ENCODE data around the gene CSDE1. TPM values are rescaled to one million over a fixed set of nuclear protein-coding genes. Genes with fewer than 3 reads are reported as not detected.
A peak's percentile ranks its signal among the peaks of the same experiment; 100 is the strongest.

Gene CSDE1
- total and polyA plus RNA-seq, 2 experiments from 2014 or later = 161 to 802 TPM

DNA sequence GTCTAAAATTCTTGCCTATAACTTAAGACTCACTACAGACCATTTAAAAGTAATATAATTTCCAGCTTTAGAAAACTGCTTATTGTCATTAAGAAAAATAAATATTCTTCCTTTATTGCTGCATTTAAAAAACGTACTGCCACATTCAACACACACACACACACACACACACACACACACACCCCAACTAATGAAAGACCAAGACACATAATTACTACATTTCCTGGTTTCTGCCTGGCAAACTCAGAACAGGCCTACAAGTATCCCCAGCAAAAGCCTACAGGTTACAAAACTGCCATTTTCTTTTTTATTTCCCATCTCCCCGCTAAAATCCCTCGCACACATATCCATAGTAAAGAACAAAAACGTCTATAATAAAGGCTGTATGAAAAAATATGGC, 89.4 kb downstream of the CSDE1 start:
- Histone ChIP-seq H4K20me1 (ENCODE audit: insufficient read depth, poor library complexity, severe bottlenecking) (no peaks in the 10 kb centered on the region), H3K79me2 (peaks cover 6% of the 10 kb centered on the region), H3K27me3 (no peaks in the 10 kb centered on the region), H3K36me3 (replicated peaks; ENCODE audit: insufficient read depth, low read depth) (no peaks in the 10 kb centered on the region), H3K4me2 (peak overlapping the region; percentile 78), H3K9me2 (replicated peaks; ENCODE audit: insufficient read depth) (no peaks in the 10 kb centered on the region), H2AFZ (no peak overlapping the region), H3K9me3 (ENCODE audit: low read depth) (no peaks in the 10 kb centered on the region), H3K27ac (no peak overlapping the region), H3K4me1 (ENCODE audit: insufficient read depth) (no peaks in the 10 kb centered on the region), H3K4me3 (peak overlapping the region; percentile 88)
- DNase-seq (ENCODE audit: low spot score) = no peak
- WGBS (ENCODE audit: low lambda C conversion rate, missing lambda C conversion rate) = 75% methylated on average over 4 of the region's 4 CpGs
- no peak for TF ChIP-seq EZH2phosphoT487 (IDR thresholded peaks at IDR 0.05; ENCODE audit: low read depth, severe bottlenecking, unreplicated experiment)

DNA sequence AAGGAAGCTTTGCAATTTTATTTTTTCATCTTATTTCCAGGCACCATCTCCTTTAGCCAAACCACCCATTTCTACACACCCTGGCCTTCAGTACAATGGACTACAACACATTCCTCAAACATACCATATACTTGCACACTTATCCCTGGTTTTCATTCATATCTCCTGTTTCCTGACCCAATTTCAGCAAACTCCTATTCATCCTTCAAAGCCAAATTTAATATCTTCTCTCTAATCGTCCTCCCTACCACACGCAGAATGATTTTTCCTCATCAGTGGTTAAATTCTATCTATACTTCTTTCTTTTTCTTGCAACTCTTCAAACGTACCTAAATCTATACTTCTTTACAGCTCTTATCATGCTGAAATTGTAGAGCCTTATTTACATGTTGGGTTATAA, 90.8 kb downstream of the CSDE1 start:
- no peak overlapping the region for H3K4me2 ChIP-seq
- no peaks in the 10 kb centered on the region for H3K36me3 ChIP-seq (replicated peaks; ENCODE audit: insufficient read depth, low read depth)
- H3K27ac ChIP-seq = no peak overlapping the region
- H3K4me3 ChIP-seq = no peak overlapping the region
- no peaks in the 10 kb centered on the region for H3K9me3 ChIP-seq (ENCODE audit: low read depth)
- TF ChIP-seq EZH2phosphoT487 (IDR thresholded peaks at IDR 0.05; ENCODE audit: low read depth, severe bottlenecking, unreplicated experiment) (no peak), EZH2 (IDR thresholded peaks at IDR 0.05; ENCODE audit: borderline replicate concordance) (no peak)
- TF ChIP-seq, protein P1, sequence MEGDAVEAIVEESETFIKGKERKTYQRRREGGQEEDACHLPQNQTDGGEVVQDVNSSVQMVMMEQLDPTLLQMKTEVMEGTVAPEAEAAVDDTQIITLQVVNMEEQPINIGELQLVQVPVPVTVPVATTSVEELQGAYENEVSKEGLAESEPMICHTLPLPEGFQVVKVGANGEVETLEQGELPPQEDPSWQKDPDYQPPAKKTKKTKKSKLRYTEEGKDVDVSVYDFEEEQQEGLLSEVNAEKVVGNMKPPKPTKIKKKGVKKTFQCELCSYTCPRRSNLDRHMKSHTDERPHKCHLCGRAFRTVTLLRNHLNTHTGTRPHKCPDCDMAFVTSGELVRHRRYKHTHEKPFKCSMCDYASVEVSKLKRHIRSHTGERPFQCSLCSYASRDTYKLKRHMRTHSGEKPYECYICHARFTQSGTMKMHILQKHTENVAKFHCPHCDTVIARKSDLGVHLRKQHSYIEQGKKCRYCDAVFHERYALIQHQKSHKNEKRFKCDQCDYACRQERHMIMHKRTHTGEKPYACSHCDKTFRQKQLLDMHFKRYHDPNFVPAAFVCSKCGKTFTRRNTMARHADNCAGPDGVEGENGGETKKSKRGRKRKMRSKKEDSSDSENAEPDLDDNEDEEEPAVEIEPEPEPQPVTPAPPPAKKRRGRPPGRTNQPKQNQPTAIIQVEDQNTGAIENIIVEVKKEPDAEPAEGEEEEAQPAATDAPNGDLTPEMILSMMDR (IDR thresholded peaks at IDR 0.05; ENCODE audit: poor library complexity) = no peak
- H3K9me2 ChIP-seq (replicated peaks; ENCODE audit: insufficient read depth) = no peaks in the 10 kb centered on the region
- peaks cover 6% of the 10 kb centered on the region for H3K79me2 ChIP-seq
- no peaks in the 10 kb centered on the region for H3K27me3 ChIP-seq
- no peaks in the 10 kb centered on the region for H4K20me1 ChIP-seq (ENCODE audit: insufficient read depth, poor library complexity, severe bottlenecking)
- WGBS (ENCODE audit: low lambda C conversion rate, missing lambda C conversion rate) = 87% methylated on average over 3 of the region's 3 CpGs
- no peaks in the 10 kb centered on the region for H3K4me1 ChIP-seq (ENCODE audit: insufficient read depth)
- H2AFZ ChIP-seq = no peak overlapping the region
- no peak for DNase-seq (ENCODE audit: low spot score)

Small RNAs within 50 kb of the gene (small RNA-seq; reads per million reads assigned to genes)
- gene RN7SL432P = not detected
- gene RNY1P13 = not detected

Other genes with a start within 250 kb of the CSDE1 start
- gene TRIM33, start 246.8 kb downstream of the CSDE1 start, total RNA-seq = 33.3 and 41.1 TPM in 2 replicates
- 27.5 and 32.9 TPM in 2 replicates for gene TRIM33, start 246.8 kb downstream of the CSDE1 start, polyA plus RNA-seq
- 47.8 and 53.5 TPM in 2 replicates for gene BCAS2, start 176.4 kb downstream of the CSDE1 start, total RNA-seq
- gene BCAS2, start 176.4 kb downstream of the CSDE1 start, polyA plus RNA-seq = 51.9 and 58.0 TPM in 2 replicates
- gene DENND2C, start 87.9 kb downstream of the CSDE1 start, total RNA-seq = 3.0 and 5.6 TPM in 2 replicates
- gene DENND2C, start 87.9 kb downstream of the CSDE1 start, polyA plus RNA-seq = 1.4 and 1.8 TPM in 2 replicates
- gene AMPD1, start 62.4 kb downstream of the CSDE1 start, total RNA-seq = not detected in 2 replicates
- not detected in 2 replicates for gene AMPD1, start 62.4 kb downstream of the CSDE1 start, polyA plus RNA-seq
- 79.4 and 81.6 TPM in 2 replicates for gene NRAS, start 41.2 kb downstream of the CSDE1 start, total RNA-seq
- gene NRAS, start 41.2 kb downstream of the CSDE1 start, polyA plus RNA-seq = 23.6 and 25.7 TPM in 2 replicates
- 50.1 and 65.2 TPM in 2 replicates for gene SIKE1, start 22.7 kb upstream of the CSDE1 start, total RNA-seq
- gene SIKE1, start 22.7 kb upstream of the CSDE1 start, polyA plus RNA-seq = 31.9 and 40.5 TPM in 2 replicates
- gene SYCP1, start 96.9 kb upstream of the CSDE1 start, total RNA-seq = not detected in 2 replicates
- gene SYCP1, start 96.9 kb upstream of the CSDE1 start, polyA plus RNA-seq = not detected in 2 replicates

All from hepatocyte (in vitro differentiated cells).